Measurements from ENCODE around the gene POM121. TPM values are rescaled to one million over a fixed set of nuclear protein-coding genes. Genes with fewer than 3 reads are reported as not detected.
"Not testable (repeated sequence)": the region's sequence is repeated elsewhere in the genome, so short reads cannot be mapped to it uniquely, and the experiment has no call there.

POM121 gene
- total and polyA plus RNA-seq, 2 of the 8 experiments (the other 6 are each of a cell fraction or from before 2014, with no cell fraction given), result 11.5 to 57.0 TPM

- DNase-seq (ENCODE audit: low read depth in 1 of 2, low spot score in 2 of 2); H3K79me1 ChIP-seq (ENCODE audit: low read depth, low read length); H2BK5ac ChIP-seq (ENCODE audit: low read depth, low read length); H2BK20ac ChIP-seq (ENCODE audit: low read length); H2AFZ ChIP-seq (ENCODE audit: low read length); H3K27ac ChIP-seq (ENCODE audit: low read depth, low read length); H3K18ac ChIP-seq (ENCODE audit: extremely low read depth, low read length); POLR2A ChIA-PET (ENCODE audit: partially characterized antibody); H3K14ac ChIP-seq (ENCODE audit: insufficient read length); H4K8ac ChIP-seq (ENCODE audit: extremely low read depth, insufficient read depth, low read length); H4K5ac ChIP-seq (ENCODE audit: insufficient read length, low read depth, low read length); H3K9me3 ChIP-seq (ENCODE audit: insufficient read depth in 2 of 2, low read depth in 1 of 2, low read length in 1 of 2); H3K79me2 ChIP-seq (ENCODE audit: control insufficient read depth in 1 of 2, insufficient read depth in 2 of 2, low read length in 2 of 2); H3K23ac ChIP-seq (ENCODE audit: insufficient read length); CTCF ChIA-PET (ENCODE audit: partially characterized antibody); H3K4me3 ChIP-seq (ENCODE audit: extremely low read depth in 1 of 4, insufficient read depth in 2 of 4, low read depth in 3 of 4, low read length in 4 of 4); H2BK15ac ChIP-seq (ENCODE audit: low read length); H3K4me2 ChIP-seq (ENCODE audit: insufficient read depth in 1 of 2, low read depth in 2 of 2, low read length in 2 of 2); H3K23me2 ChIP-seq (ENCODE audit: low read depth, low read length); H3K9ac ChIP-seq (replicated peaks in 1 of 4; ENCODE audit: extremely low read depth in 1 of 4, low read depth in 3 of 4, low read length in 3 of 4); H3K56ac ChIP-seq (replicated peaks; ENCODE audit: insufficient read length, low read depth, low read length); H2BK120ac ChIP-seq (replicated peaks; ENCODE audit: low read depth, low read length); FAIRE-seq; H3K4ac ChIP-seq (replicated peaks; ENCODE audit: insufficient read length, low read depth, low read length); H3K27me3 ChIP-seq (replicated peaks in 1 of 4; ENCODE audit: control insufficient read depth in 3 of 4, extremely low read depth in 1 of 4, insufficient read depth in 3 of 4, low read length in 3 of 4); H4K91ac ChIP-seq (replicated peaks; ENCODE audit: insufficient read length, low read length); H4K20me1 ChIP-seq (replicated peaks in 1 of 2; ENCODE audit: control insufficient read depth in 1 of 2, insufficient read depth in 2 of 2, low read length in 2 of 2); H2AK5ac ChIP-seq (ENCODE audit: low read depth, low read length); H3K4me1 ChIP-seq (replicated peaks in 1 of 4; ENCODE audit: control insufficient read depth in 3 of 4, insufficient read depth in 4 of 4, low read length in 3 of 4); H2BK12ac ChIP-seq (ENCODE audit: low read depth, low read length): not testable (repeated sequence)
- 93% methylated on average over 3 of the region's 6 CpGs; no CpG with 5 or more reads in 1 of the 2 experiments for WGBS, 2 experiments (ENCODE audit: extremely low coverage in 1 of 2, insufficient coverage in 1 of 2, insufficient read length in 1 of 2, insufficient replicate concordance in 2 of 2, low coverage in 1 of 2, low lambda C conversion rate in 2 of 2, missing lambda C conversion rate in 1 of 2)
- peaks cover 0 to 12% (median 3%) of the 10 kb centered on the region in 4 experiments; a peak in 3 of 8 replicates for H3K36me3 ChIP-seq (ENCODE audit: control insufficient read depth in 2 of 4, insufficient read depth in 4 of 4, low read length in 3 of 4)
Observed at GRCh38 chr7:72949686-72950085, 24.8 kb downstream of the POM121 start.

DNA sequence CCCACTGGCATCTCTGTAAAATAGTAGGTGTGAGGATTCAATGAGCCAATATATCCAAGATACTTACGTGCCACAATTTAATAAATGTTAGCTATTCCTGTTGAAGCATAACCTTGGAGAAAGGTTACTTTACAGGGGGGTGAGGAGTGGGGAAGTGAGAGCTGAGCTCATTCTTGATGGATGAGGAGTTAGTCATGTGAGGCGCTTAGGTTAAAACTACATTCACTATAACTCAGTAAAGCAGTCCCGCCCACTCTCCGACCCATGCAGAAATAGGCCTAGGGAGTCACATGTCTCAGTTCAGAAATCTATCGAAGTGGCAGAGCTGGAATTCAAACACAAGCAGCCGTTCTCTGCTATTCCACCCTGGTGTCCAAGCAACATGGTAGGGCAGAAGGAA is 25.5 kb downstream of the POM121 start:
- H2AK5ac ChIP-seq (ENCODE audit: low read depth, low read length); H4K8ac ChIP-seq (ENCODE audit: extremely low read depth, insufficient read depth, low read length); H3K14ac ChIP-seq (ENCODE audit: insufficient read length); H2BK120ac ChIP-seq (replicated peaks; ENCODE audit: low read depth, low read length); H2BK20ac ChIP-seq (ENCODE audit: low read length); H3K56ac ChIP-seq (replicated peaks; ENCODE audit: insufficient read length, low read depth, low read length); H3K9ac ChIP-seq (replicated peaks in 1 of 4; ENCODE audit: extremely low read depth in 1 of 4, low read depth in 3 of 4, low read length in 3 of 4); H2AFZ ChIP-seq (ENCODE audit: low read length); DNase-seq (ENCODE audit: low read depth in 1 of 2, low spot score in 2 of 2); H3K23me2 ChIP-seq (ENCODE audit: low read depth, low read length); H3K27me3 ChIP-seq (replicated peaks in 1 of 4; ENCODE audit: control insufficient read depth in 3 of 4, extremely low read depth in 1 of 4, insufficient read depth in 3 of 4, low read length in 3 of 4); H3K23ac ChIP-seq (ENCODE audit: insufficient read length); H3K4me2 ChIP-seq (ENCODE audit: insufficient read depth in 1 of 2, low read depth in 2 of 2, low read length in 2 of 2); FAIRE-seq; H4K5ac ChIP-seq (ENCODE audit: insufficient read length, low read depth, low read length); H4K91ac ChIP-seq (replicated peaks; ENCODE audit: insufficient read length, low read length); H3K27ac ChIP-seq (ENCODE audit: low read depth, low read length); POLR2A ChIA-PET (ENCODE audit: partially characterized antibody); H2BK5ac ChIP-seq (ENCODE audit: low read depth, low read length); H3K4me3 ChIP-seq (ENCODE audit: extremely low read depth in 1 of 4, insufficient read depth in 2 of 4, low read depth in 3 of 4, low read length in 4 of 4); H3K9me3 ChIP-seq (ENCODE audit: insufficient read depth in 2 of 2, low read depth in 1 of 2, low read length in 1 of 2); H3K79me2 ChIP-seq (ENCODE audit: control insufficient read depth in 1 of 2, insufficient read depth in 2 of 2, low read length in 2 of 2); H2BK15ac ChIP-seq (ENCODE audit: low read length); H3K18ac ChIP-seq (ENCODE audit: extremely low read depth, low read length); H3K79me1 ChIP-seq (ENCODE audit: low read depth, low read length); H2BK12ac ChIP-seq (ENCODE audit: low read depth, low read length); H3K4ac ChIP-seq (replicated peaks; ENCODE audit: insufficient read length, low read depth, low read length); H3K4me1 ChIP-seq (replicated peaks in 1 of 4; ENCODE audit: control insufficient read depth in 3 of 4, insufficient read depth in 4 of 4, low read length in 3 of 4); CTCF ChIA-PET (ENCODE audit: partially characterized antibody); H4K20me1 ChIP-seq (replicated peaks in 1 of 2; ENCODE audit: control insufficient read depth in 1 of 2, insufficient read depth in 2 of 2, low read length in 2 of 2): not testable (repeated sequence)
- H3K36me3 ChIP-seq (ENCODE audit: control insufficient read depth in 2 of 4, insufficient read depth in 4 of 4, low read length in 3 of 4), result peaks cover 0 to 12% (median 3%) of the 10 kb centered on the region in 4 experiments; a peak in 3 of 8 replicates
- no CpG with 5 or more reads among the region's 6 CpGs for WGBS, 2 experiments (ENCODE audit: extremely low coverage in 1 of 2, insufficient coverage in 1 of 2, insufficient read length in 1 of 2, insufficient replicate concordance in 2 of 2, low coverage in 1 of 2, low lambda C conversion rate in 2 of 2, missing lambda C conversion rate in 1 of 2)

Data from H1 (cell line).